ENCODE data around the gene IMMT.

The IMMT gene

DNA sequence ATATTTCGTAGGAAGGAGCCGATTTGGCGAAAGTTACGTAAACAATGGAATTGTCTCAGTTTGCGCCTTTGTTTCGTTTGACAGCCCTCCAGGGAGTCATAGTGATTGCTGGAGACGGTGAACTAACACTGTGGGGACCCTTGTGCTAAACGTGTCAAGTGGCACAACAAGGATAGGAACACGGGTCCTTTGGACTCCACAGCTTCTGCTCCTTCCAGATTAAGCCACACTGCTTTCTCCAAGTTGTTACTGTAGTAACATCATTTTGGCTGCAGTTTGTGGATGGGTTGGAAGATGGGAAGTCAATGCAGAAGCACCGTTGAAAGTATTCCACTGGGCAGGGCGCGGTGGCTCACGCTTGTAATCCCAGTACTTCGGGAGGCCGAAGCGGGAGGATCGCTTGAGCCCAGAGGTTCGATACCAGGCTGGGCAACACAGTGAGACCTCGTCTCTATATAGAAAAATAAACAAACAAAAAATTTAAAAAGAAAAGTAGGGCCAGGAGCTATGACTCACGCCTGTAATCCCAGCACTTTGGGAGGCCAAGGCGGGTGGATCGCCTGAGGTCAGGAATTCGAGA, 636 bp upstream of the IMMT start:
- no peak for DNase-seq

- DNase-seq: no peak
These were observed 559 bp downstream of the IMMT start for GRCh38 chr2:86194751-86195054.

- DNase-seq: no peak
These were observed 1.2 kb downstream of the IMMT start for GRCh38 chr2:86193901-86194567.

DNA sequence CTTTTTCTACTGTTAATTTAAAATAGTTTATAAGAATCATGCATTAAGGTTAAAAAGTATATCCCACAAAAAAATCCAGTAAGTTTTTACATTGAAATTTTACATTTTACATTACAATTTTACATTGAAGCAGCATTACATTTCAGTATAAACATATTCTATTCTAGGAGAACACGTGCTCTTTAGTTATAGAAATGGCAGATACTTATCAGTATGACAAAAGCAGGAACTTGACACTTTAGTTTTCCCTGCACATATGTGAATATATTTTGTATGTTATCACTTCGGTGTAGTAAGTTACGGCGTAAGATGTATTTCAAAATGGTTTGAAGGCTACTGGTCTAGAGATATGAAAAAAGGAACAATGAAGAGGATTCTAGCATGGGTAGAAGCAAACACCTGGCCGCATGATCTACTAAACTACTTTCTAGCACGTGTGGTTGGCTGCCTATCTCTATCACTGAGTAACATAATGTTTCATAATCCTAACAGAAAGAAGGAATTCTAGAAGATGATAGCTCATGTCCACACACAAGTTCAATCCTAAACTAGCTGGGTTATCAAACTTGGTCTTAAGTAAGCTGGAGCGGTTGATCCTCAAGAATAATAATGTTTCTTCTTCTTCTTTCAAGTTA, 5.4 kb downstream of the IMMT start:
- DNase-seq: no peak

DNA sequence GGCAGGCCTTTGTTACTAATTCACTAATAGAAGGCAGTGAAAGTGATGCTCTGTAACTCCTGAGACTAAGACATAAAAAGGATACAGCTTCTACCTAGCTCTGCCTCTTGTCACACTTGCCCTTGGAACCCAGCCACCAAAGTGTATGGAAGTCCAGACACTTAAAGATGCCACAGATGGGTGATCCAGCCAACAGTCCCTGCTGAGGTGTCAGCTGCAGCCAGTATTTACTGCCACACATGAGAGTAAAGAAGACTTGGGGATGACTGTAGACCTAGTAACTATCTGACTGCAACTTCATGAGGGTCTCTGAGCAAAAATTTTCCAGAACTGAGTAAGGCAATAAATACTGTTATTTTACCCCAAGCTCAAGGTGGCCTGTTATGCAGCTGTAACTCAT, 8.8 kb downstream of the IMMT start:
- no peak for DNase-seq

GRCh38 chr2:86185517-86186212, 9.6 kb downstream of the IMMT start:
- DNase-seq: no peak

- DNase-seq: no peak
These were observed 18.7 kb downstream of the IMMT start for GRCh38 chr2:86176597-86176996.

DNA sequence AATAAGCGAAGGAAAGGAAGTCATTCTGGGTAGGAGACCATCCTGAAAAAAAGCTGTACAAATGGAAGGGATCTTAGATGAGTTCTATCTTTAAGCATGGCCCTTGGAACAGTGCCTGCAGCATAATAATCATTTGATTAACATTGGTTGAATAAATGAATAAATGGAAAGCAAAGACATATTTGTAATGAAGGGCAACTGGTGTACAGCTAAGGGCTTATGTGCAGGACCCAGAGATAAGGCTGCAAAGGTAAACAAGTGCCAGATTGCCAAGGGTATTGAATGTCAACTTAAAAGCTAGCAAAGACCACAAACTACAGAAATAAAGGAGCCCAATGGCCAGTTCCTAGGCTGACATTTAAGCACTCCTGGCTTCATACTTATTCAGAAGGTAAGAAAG, 19.4 kb downstream of the IMMT start:
- no peak for DNase-seq

DNA sequence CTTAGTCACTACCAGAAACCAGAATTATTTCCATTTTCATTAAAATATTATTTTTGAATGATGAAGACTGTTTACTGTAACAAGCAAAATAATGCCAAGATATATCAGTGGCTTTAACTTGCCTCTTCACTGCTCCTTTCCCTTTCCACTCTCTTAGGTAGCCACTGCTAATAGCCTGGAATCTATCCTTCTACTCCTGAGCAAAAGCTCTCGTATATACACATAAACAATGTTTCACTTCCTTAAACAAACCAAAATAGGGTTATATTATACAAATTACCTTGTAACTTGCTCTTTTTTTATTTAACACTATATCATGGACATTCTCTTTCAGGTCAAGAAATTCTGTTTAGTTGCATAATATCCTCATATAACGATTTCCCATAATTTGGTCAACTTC, 20.8 kb downstream of the IMMT start:
- no peak for DNase-seq

DNA sequence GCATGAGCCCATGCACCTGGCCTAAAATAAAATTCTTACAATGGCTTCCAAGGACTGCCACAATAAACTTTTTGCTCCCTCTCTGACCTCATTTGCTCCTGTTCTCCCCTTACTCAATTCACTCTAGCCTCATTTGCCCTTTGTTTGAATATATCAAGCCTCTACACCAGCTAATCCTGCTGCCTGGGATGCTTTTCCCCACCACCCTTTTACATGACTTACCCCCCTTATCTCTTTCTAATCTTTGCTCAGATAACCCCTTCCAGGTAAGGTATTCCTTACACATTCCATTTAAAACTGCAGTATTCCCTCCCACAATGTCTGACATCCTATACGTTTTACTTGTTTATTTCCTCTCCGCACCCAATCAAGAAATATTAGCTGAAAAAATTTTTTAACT, 22.7 kb downstream of the IMMT start:
- no peak for DNase-seq

DNA sequence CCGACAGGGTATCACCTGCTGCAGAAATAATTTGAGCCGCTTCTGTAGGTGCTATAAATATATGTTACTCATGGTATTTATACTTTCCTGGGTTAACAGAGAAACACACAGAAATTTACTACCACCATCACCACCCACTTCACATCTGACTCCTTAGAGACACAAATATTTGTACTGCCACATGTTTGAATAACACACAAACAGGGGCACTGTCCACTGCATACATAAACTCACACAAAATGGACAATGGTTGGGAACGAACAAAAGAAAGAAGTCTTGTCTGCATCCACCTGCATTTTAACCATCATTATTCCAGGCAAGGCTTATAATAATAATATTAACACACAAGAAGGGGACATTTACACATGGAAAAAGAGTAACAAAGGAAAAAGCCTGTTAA, 24.0 kb downstream of the IMMT start:
- DNase-seq: no peak

DNA sequence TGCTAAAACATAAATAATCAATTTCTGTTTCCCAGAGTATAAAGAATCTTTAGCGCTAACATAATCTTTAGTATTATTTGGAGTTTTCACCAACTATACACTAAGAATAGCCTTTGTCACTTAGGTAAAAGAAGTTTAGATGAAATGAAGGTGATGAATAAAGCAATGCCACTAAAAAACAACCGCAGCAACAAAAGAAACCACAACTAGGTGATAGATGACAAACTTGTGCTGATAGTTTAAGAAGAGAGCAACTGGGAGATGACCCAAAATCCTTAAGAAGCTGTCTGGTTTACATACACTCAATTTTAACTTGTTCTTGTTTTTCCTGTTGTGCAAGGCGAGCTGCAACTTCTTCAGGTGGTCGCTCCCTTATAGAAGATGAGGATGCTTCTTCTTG, 24.8 kb downstream of the IMMT start:
- no peak for DNase-seq

GRCh38 chr2:86160156-86160952, 34.9 kb downstream of the IMMT start:
- no peak for DNase-seq

DNA sequence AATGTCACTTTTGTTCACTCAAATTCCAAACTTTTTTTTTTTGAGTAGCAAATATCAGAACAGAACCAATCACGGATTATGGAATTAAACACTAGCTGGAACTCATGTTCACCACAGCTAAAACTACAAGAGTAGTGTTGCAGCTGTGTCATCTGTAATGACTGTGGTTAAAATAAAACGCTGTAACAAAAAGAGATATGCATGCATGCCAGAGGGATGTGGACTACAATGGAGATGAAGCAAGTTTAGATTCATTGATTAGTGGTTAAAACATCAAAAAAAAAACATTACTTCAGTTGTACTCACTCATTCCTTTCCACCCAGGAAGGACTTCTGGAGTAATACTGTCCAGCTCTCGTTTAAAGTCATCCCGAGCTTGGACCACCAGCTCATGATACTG, 37.0 kb downstream of the IMMT start:
- no peak for DNase-seq

DNA sequence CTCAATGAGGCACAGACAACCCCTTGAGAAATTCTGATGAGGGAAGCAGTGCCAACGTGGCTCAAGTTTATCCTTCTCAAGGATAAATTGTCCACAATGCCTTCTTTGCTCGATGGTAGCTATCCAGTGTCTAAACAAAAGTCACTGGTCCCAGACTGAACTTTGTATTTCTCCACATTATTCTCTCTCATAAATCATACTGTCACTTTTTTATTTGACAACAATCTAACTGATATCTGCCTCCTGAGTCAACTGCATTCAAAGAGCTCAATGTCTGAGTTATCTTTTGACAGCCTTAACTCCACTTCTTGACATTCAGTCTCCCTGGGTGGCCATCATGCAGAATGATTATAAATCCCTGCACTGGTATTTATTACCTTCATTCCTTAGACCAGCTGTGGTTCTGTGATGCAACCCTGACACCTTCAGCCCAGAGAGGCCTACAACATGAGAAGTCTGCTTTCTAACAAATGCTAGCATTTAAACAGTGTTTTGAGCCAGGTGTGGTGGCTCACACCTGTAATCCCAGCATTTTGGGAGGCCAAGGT, 38.2 kb downstream of the IMMT start:
- no peak for DNase-seq

DNA sequence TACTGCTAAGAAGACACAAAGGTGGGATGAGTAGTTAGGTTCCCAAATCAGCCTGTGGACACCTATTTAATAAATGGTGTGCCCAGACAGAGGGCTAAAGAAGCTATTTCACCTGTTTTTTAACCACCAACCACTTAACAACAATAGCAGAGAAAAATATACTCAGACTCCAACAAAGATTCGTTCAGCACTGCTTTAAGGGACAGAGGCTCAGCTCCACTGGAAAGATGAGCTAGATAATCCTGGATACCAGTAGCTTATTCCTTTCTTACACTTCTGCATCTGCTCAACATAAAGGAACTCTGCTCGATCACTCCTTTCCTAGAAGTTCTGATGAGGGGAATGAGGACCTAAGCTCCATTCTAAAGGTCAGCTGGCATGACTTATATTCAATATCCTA, 44.8 kb downstream of the IMMT start:
- no peak for DNase-seq

DNA sequence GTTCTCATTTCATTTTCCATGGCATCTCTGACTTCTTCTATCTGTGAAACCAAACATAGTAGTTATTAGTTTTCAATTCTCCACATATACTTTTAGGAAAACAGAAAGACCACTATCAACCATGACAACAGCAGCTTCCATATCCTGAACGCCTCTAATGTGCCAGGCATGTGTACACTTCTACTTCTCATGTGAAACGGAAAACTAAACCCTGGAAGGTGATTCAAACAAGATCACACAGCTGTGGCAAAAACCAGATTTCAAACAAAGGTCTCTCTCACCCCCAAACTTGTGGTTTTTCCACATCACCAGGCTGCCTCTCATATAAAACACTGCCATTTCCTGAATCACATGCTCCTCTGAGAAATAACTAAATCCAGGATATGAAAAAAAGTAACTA, 47.5 kb downstream of the IMMT start:
- DNase-seq: no peak

GRCh38 chr2:86143926-86144685, 51.2 kb downstream of the IMMT start:
- DNase-seq: no peak

- DNase-seq: no peak
These were observed 52.0 kb downstream of the IMMT start for GRCh38 chr2:86143307-86143706.

GRCh38 chr2:86142436-86143257, 52.6 kb downstream of the IMMT start:
- DNase-seq: no peak

DNA sequence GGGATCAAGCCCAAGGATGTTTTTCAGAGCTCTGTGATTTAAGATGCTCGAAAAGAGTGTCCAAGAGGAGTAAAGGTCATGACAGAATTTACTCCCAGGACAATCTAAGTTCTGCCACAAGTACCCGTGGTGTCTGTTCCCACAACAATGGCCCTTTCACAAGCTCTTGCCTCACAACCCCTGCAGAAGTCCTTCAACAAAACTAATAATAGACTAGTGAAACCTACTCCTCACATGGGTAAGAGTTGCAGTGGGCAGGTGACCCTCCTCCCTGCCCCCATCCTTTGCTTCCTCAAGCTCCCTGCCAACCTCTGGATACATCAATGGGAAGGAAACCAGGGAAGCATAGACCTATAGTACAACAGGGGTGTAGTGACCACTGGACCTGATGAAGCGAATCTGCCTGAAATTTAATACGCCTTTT, 54.3 kb downstream of the IMMT start:
- DNase-seq: no peak

Measured in COR-L47 (cell line).